ENCODE data around the gene CFAP45. TPM values are rescaled to one million over a fixed set of nuclear protein-coding genes. Genes with fewer than 3 reads are reported as not detected.

Gene CFAP45
- total RNA-seq (2021) (0.27 to 0.48 TPM (median 0.48 TPM) in 3 replicates), Bru-seq, nascent RNA (percentile 13 among the genes with signal in this experiment)
- long read RNA-seq, experiment 1, partial matches to known transcripts, result 0 of 6 reads
- long read RNA-seq, experiment 1, other reads (novel, unspliced or antisense), result 6 of 6 reads
- long read RNA-seq, experiment 2, result 0 reads
- long read RNA-seq, experiment 3, partial matches to known transcripts, result 0 of 1 reads
- long read RNA-seq, experiment 3, other reads (novel, unspliced or antisense), result 1 of 1 reads

GRCh38 chr1:159900086-159900680 is at the start of gene CFAP45:
CFAP45 (minus strand) TSS chr1:159900165; CDS start chr1:159900098, 67 bp downstream.
- peak; percentile 92 for DNase-seq (ENCODE audit: low spot score)
- peaks cover 31% of the 10 kb centered on the region for H3K27me3 Mint-ChIP-seq (ENCODE audit: low read depth)
- peak within 1 kb of the TSS; percentile 55 for H3K4me3 Mint-ChIP-seq
- peaks cover 12% of the 10 kb centered on the region for H3K9me3 Mint-ChIP-seq
- POLR2A ChIA-PET, result interaction anchor here (0.6 to 2.0 kb wide), 3 partner anchors 23 to 1209 kb away, joined by 3 to 9 read pairs (median 4); partner anchors contain the start of gene TAGLN2
- peaks cover 15% of the 10 kb centered on the region for H3K4me1 Mint-ChIP-seq
- H3K27ac Mint-ChIP-seq, result peak within 1 kb of the TSS; percentile 1; the same call in 1 of the 2 replicates
- TF ChIP-seq MAX (CRISPR knock-in tag; IDR thresholded peaks at IDR 0.05), result peak; percentile 28; the same call in 1 of the 2 replicates
- no peak for TF ChIP-seq STAT6 (CRISPR knock-in tag; conservative IDR thresholded peaks at IDR 0.05; ENCODE audit: low read depth)
- peak; percentile 96 for ATAC-seq
- CTCF ChIA-PET, result interaction anchor here (0.7 to 2.5 kb wide), 8 partner anchors 9 to 107 kb away, joined by 3 to 30 read pairs (median 4); no protein-coding TSS in a partner anchor
- peaks cover 5% of the 10 kb centered on the region; the same call in 1 of the 2 replicates for H3K36me3 Mint-ChIP-seq

- no peak overlapping the region for H3K4me3 Mint-ChIP-seq
- POLR2A ChIA-PET, result no interaction called here
- 0 out of 2 replicates have a peak overlapping the region, but pooled peaks have one; percentile 27 for H3K27ac Mint-ChIP-seq
- H3K27me3 Mint-ChIP-seq (ENCODE audit: low read depth), result peaks cover 5% of the 10 kb centered on the region
- ATAC-seq, result no peak
- no peak for TF ChIP-seq FOXK1 (CRISPR knock-in tag; IDR thresholded peaks at IDR 0.05)
- no peak for TF ChIP-seq FOXP4 (CRISPR knock-in tag; IDR thresholded peaks at IDR 0.05)
- no peak for TF ChIP-seq EMX1 (CRISPR knock-in tag; IDR thresholded peaks at IDR 0.05)
- TF ChIP-seq PRRX2 (CRISPR knock-in tag; IDR thresholded peaks at IDR 0.05), result no peak
- TF ChIP-seq USF1 (CRISPR knock-in tag; IDR thresholded peaks at IDR 0.05), result no peak
- TF ChIP-seq GABPB1 (CRISPR knock-in tag; IDR thresholded peaks at IDR 0.05), result no peak
- no peak for TF ChIP-seq ZNF671 (CRISPR knock-in tag; IDR thresholded peaks at IDR 0.05)
- no peak for TF ChIP-seq STAT6 (CRISPR knock-in tag; conservative IDR thresholded peaks at IDR 0.05; ENCODE audit: low read depth)
- TF ChIP-seq ZMAT4 (CRISPR knock-in tag; IDR thresholded peaks at IDR 0.05), result no peak
- TF ChIP-seq IRF2 (CRISPR knock-in tag; IDR thresholded peaks at IDR 0.05; ENCODE audit: borderline replicate concordance, low read depth), result no peak
- no peak for TF ChIP-seq NFE2L1 (CRISPR knock-in tag; IDR thresholded peaks at IDR 0.05)
- TF ChIP-seq E2F4 (CRISPR knock-in tag; IDR thresholded peaks at IDR 0.05; ENCODE audit: borderline replicate concordance, low read depth), result no peak
- DNase-seq (ENCODE audit: low spot score), result no peak
- no peaks in the 10 kb centered on the region for H3K36me3 Mint-ChIP-seq
- H3K9me3 Mint-ChIP-seq, result no peaks in the 10 kb centered on the region
- peaks cover 17% of the 10 kb centered on the region for H3K4me1 Mint-ChIP-seq
- CTCF ChIA-PET, result interaction anchor here (1.3 kb wide), 1 partner anchor 59 kb away, joined by 5 read pairs; no protein-coding TSS in a partner anchor
These were observed 49.2 kb upstream of the CFAP45 start for GRCh38 chr1:159949123-159949522.
